ENCODE data around the gene TFR2.
"Not testable (repeated sequence)": the region's sequence is repeated elsewhere in the genome, so short reads cannot be mapped to it uniquely, and the experiment has no call there.

Gene TFR2

GRCh38 chr7:100667331-100668068 lies 26.1 kb upstream of the TFR2 start:
- Histone ChIP-seq H3K9me3 (ENCODE audit: insufficient read depth, low read depth, low read length) (no peaks in the 10 kb centered on the region), H3K36me3 (ENCODE audit: insufficient read depth, low read depth, low read length) (no peaks in the 10 kb centered on the region), H3K9ac (ENCODE audit: low read depth, low read length) (no peak overlapping the region), H3K4me1 (ENCODE audit: insufficient read depth, low read length) (no peaks in the 10 kb centered on the region), H3K4me3 (ENCODE audit: low read length) (no peak overlapping the region), H3K27me3 (ENCODE audit: insufficient read depth, low read length) (peaks cover 20% of the 10 kb centered on the region), H3K27ac (ENCODE audit: low read length) (no peak overlapping the region)

- Histone ChIP-seq H3K36me3 (ENCODE audit: insufficient read depth, low read depth, low read length) (no peaks in the 10 kb centered on the region), H3K9ac (ENCODE audit: low read depth, low read length) (no peak overlapping the region), H3K4me3 (ENCODE audit: low read length) (no peak overlapping the region), H3K27ac (ENCODE audit: low read length) (no peak overlapping the region), H3K4me1 (ENCODE audit: insufficient read depth, low read length) (no peaks in the 10 kb centered on the region), H3K27me3 (ENCODE audit: insufficient read depth, low read length) (0 out of 2 replicates have a peak, but pooled peaks cover 6% of the 10 kb centered on the region), H3K9me3 (ENCODE audit: insufficient read depth, low read depth, low read length) (no peaks in the 10 kb centered on the region)
Measured at GRCh38 chr7:100665168-100665726, 23.9 kb upstream of the TFR2 start.

- H3K4me3 ChIP-seq (ENCODE audit: low read length); H3K27ac ChIP-seq (ENCODE audit: low read length); H3K36me3 ChIP-seq (ENCODE audit: insufficient read depth, low read depth, low read length); H3K4me1 ChIP-seq (ENCODE audit: insufficient read depth, low read length); H3K9ac ChIP-seq (ENCODE audit: low read depth, low read length); H3K9me3 ChIP-seq (ENCODE audit: insufficient read depth, low read depth, low read length): not testable (repeated sequence)
- H3K27me3 ChIP-seq (ENCODE audit: insufficient read depth, low read length): peaks cover 16% of the 10 kb centered on the region
Measured at GRCh38 chr7:100662194-100662776, 20.9 kb upstream of the TFR2 start.

GRCh38 chr7:100655908-100656674 lies 14.7 kb upstream of the TFR2 start, which contains the start of gene ACTL6B:
ACTL6B (minus strand) TSS chr7:100656448; CDS start chr7:100656354, 94 bp downstream.
- Histone ChIP-seq H3K4me3 (ENCODE audit: low read length) (no peak within 1 kb of the TSS; the same call in 1 of the 2 replicates), H3K36me3 (ENCODE audit: insufficient read depth, low read depth, low read length) (no peaks in the 10 kb centered on the region), H3K27me3 (ENCODE audit: insufficient read depth, low read length) (peaks cover 43% of the 10 kb centered on the region), H3K27ac (ENCODE audit: low read length) (no peak within 1 kb of the TSS), H3K9ac (ENCODE audit: low read depth, low read length) (no peak within 1 kb of the TSS), H3K4me1 (ENCODE audit: insufficient read depth, low read length) (no peaks in the 10 kb centered on the region), H3K9me3 (ENCODE audit: insufficient read depth, low read depth, low read length) (no peaks in the 10 kb centered on the region)

GRCh38 chr7:100654908-100655831 lies 13.8 kb upstream of the TFR2 start:
- H3K27me3 ChIP-seq (ENCODE audit: insufficient read depth, low read length): peaks cover 43% of the 10 kb centered on the region
- H3K4me3 ChIP-seq (ENCODE audit: low read length): no peak overlapping the region; the same call in 1 of the 2 replicates
- H3K27ac ChIP-seq (ENCODE audit: low read length): no peak overlapping the region
- H3K4me1 ChIP-seq (ENCODE audit: insufficient read depth, low read length): no peaks in the 10 kb centered on the region
- H3K9ac ChIP-seq (ENCODE audit: low read depth, low read length): no peak overlapping the region
- H3K36me3 ChIP-seq (ENCODE audit: insufficient read depth, low read depth, low read length): no peaks in the 10 kb centered on the region
- no peaks in the 10 kb centered on the region for H3K9me3 ChIP-seq (ENCODE audit: insufficient read depth, low read depth, low read length)

GRCh38 chr7:100649826-100650565 lies 8.6 kb upstream of the TFR2 start:
- H3K36me3 ChIP-seq (ENCODE audit: insufficient read depth, low read depth, low read length): no peaks in the 10 kb centered on the region
- H3K9ac ChIP-seq (ENCODE audit: low read depth, low read length): no peak overlapping the region
- peaks cover 2% of the 10 kb centered on the region; the same call in 1 of the 2 replicates for H3K4me1 ChIP-seq (ENCODE audit: insufficient read depth, low read length)
- H3K27me3 ChIP-seq (ENCODE audit: insufficient read depth, low read length): peaks cover 13% of the 10 kb centered on the region
- no peak overlapping the region for H3K27ac ChIP-seq (ENCODE audit: low read length)
- H3K4me3 ChIP-seq (ENCODE audit: low read length): no peak overlapping the region
- no peaks in the 10 kb centered on the region for H3K9me3 ChIP-seq (ENCODE audit: insufficient read depth, low read depth, low read length)

GRCh38 chr7:100642534-100642907 lies 1.2 kb upstream of the TFR2 start:
- H3K27ac ChIP-seq (ENCODE audit: low read length): no peak overlapping the region

GRCh38 chr7:100641860-100642533 lies 645 bp upstream of the TFR2 start:
- Histone ChIP-seq H3K9ac (ENCODE audit: low read depth, low read length) (no peak overlapping the region), H3K4me1 (ENCODE audit: insufficient read depth, low read length) (no peaks in the 10 kb centered on the region; the same call in 1 of the 2 replicates), H3K27ac (ENCODE audit: low read length) (no peak overlapping the region), H3K4me3 (ENCODE audit: low read length) (no peak overlapping the region), H3K9me3 (ENCODE audit: insufficient read depth, low read depth, low read length) (no peaks in the 10 kb centered on the region), H3K36me3 (ENCODE audit: insufficient read depth, low read depth, low read length) (no peaks in the 10 kb centered on the region), H3K27me3 (ENCODE audit: insufficient read depth, low read length) (no peaks in the 10 kb centered on the region)

More at GRCh38 chr7:100642534-100642907, 1.2 kb upstream of the TFR2 start:
- Histone ChIP-seq H3K36me3 (ENCODE audit: insufficient read depth, low read depth, low read length) (no peaks in the 10 kb centered on the region), H3K9me3 (ENCODE audit: insufficient read depth, low read depth, low read length) (no peaks in the 10 kb centered on the region), H3K4me1 (ENCODE audit: insufficient read depth, low read length) (peaks cover under 1% of the 10 kb centered on the region; the same call in 1 of the 2 replicates), H3K9ac (ENCODE audit: low read depth, low read length) (no peak overlapping the region), H3K4me3 (ENCODE audit: low read length) (no peak overlapping the region), H3K27me3 (ENCODE audit: insufficient read depth, low read length) (no peaks in the 10 kb centered on the region; the same call in 1 of the 2 replicates)

- Histone ChIP-seq H3K9ac (ENCODE audit: low read depth, low read length) (no peak overlapping the region), H3K27me3 (ENCODE audit: insufficient read depth, low read length) (no peaks in the 10 kb centered on the region), H3K4me1 (ENCODE audit: insufficient read depth, low read length) (no peaks in the 10 kb centered on the region), H3K4me3 (ENCODE audit: low read length) (no peak overlapping the region), H3K36me3 (ENCODE audit: insufficient read depth, low read depth, low read length) (no peaks in the 10 kb centered on the region), H3K9me3 (ENCODE audit: insufficient read depth, low read depth, low read length) (no peaks in the 10 kb centered on the region), H3K27ac (ENCODE audit: low read length) (no peak overlapping the region)
Measured at GRCh38 chr7:100640517-100641440, 573 bp downstream of the TFR2 start.

All from iPS-20b (cell line).